ENCODE measurements around the gene SH3TC1. TPM values are rescaled to one million over a fixed set of nuclear protein-coding genes. Genes with fewer than 3 reads are reported as not detected.

Gene SH3TC1
- total RNA-seq, 1 donor from 2014 or later, result 32.1 TPM

GRCh38 chr4:8286719-8287342 is 87.7 kb downstream of the SH3TC1 start:
- FAIRE-seq (no peak), DNase-seq (ENCODE audit: low read depth) (no peak)
- Histone ChIP-seq H3K36me3 (ENCODE audit: control insufficient read depth, insufficient read depth, low read length) (no peaks in the 10 kb centered on the region), H3K4me3 (ENCODE audit: low read depth, low read length) (no peak overlapping the region), H3K27me3 (ENCODE audit: control insufficient read depth, insufficient read depth, low read length) (no peaks in the 10 kb centered on the region)
- no peak for TF ChIP-seq CTCF (IDR thresholded peaks at IDR 0.05; ENCODE audit: insufficient read depth, low read length, severe bottlenecking)

- FAIRE-seq, result no peak
- H3K36me3 ChIP-seq (ENCODE audit: control insufficient read depth, insufficient read depth, low read length), result no peaks in the 10 kb centered on the region
- no peak for DNase-seq (ENCODE audit: low read depth)
- H3K4me3 ChIP-seq (ENCODE audit: low read depth, low read length), result no peak overlapping the region
- no peak for TF ChIP-seq CTCF (IDR thresholded peaks at IDR 0.05; ENCODE audit: insufficient read depth, low read length, severe bottlenecking)
- H3K27me3 ChIP-seq (ENCODE audit: control insufficient read depth, insufficient read depth, low read length), result no peaks in the 10 kb centered on the region
Observed at GRCh38 chr4:8287343-8288280, 88.5 kb downstream of the SH3TC1 start.

GRCh38 chr4:8289151-8289750 is 90.2 kb downstream of the SH3TC1 start:
- no peak for DNase-seq (ENCODE audit: low read depth)
- Histone ChIP-seq H3K27me3 (ENCODE audit: control insufficient read depth, insufficient read depth, low read length) (no peaks in the 10 kb centered on the region), H3K36me3 (ENCODE audit: control insufficient read depth, insufficient read depth, low read length) (no peaks in the 10 kb centered on the region), H3K4me3 (ENCODE audit: low read depth, low read length) (no peak overlapping the region)
- no peak for TF ChIP-seq CTCF (IDR thresholded peaks at IDR 0.05; ENCODE audit: insufficient read depth, low read length, severe bottlenecking)
- FAIRE-seq, result no peak

- no peak for FAIRE-seq
- Histone ChIP-seq H3K27me3 (ENCODE audit: control insufficient read depth, insufficient read depth, low read length) (no peaks in the 10 kb centered on the region), H3K4me3 (ENCODE audit: low read depth, low read length) (no peak overlapping the region), H3K36me3 (ENCODE audit: control insufficient read depth, insufficient read depth, low read length) (no peaks in the 10 kb centered on the region)
- TF ChIP-seq CTCF (IDR thresholded peaks at IDR 0.05; ENCODE audit: insufficient read depth, low read length, severe bottlenecking), result no peak
- DNase-seq (ENCODE audit: low read depth), result no peak
Observed at GRCh38 chr4:8289956-8290700, 91.0 kb downstream of the SH3TC1 start.

- H3K27me3 ChIP-seq (ENCODE audit: control insufficient read depth, insufficient read depth, low read length), result no peaks in the 10 kb centered on the region
- DNase-seq (ENCODE audit: low read depth) (no peak), FAIRE-seq (no peak)
- TF ChIP-seq CTCF (IDR thresholded peaks at IDR 0.05; ENCODE audit: insufficient read depth, low read length, severe bottlenecking), result no peak
- no peaks in the 10 kb centered on the region for H3K36me3 ChIP-seq (ENCODE audit: control insufficient read depth, insufficient read depth, low read length)
- H3K4me3 ChIP-seq (ENCODE audit: low read depth, low read length), result no peak overlapping the region
Observed at GRCh38 chr4:8290701-8290970, 91.5 kb downstream of the SH3TC1 start.

Other genes with a start within 250 kb of the SH3TC1 start
- gene ABLIM2, start 40.5 kb upstream of the SH3TC1 start, total RNA-seq, result 1.1 and 2.8 TPM in 2 replicates
- under 0.01 and 0.26 TPM in 2 replicates for gene HTRA3, start 70.5 kb downstream of the SH3TC1 start, total RNA-seq
- 12.4 and 22.0 TPM in 2 replicates for gene ACOX3, start 241.4 kb downstream of the SH3TC1 start, total RNA-seq
- 10.0 and 14.1 TPM in 2 replicates for gene TRMT44, start 241.5 kb downstream of the SH3TC1 start, total RNA-seq

All from bronchial epithelial cell (primary cell).